Eye (tissue), 1 donor: ENCODE data around the gene HINFP.
"Not testable (repeated sequence)": the region's sequence is repeated elsewhere in the genome, so short reads cannot be mapped to it uniquely, and the experiment has no call there.

Source experiments
- DNase-seq: peaks from one replicate; pipeline ENCODE4 v3.0.0-alpha.2; 2015

HINFP gene

DNA sequence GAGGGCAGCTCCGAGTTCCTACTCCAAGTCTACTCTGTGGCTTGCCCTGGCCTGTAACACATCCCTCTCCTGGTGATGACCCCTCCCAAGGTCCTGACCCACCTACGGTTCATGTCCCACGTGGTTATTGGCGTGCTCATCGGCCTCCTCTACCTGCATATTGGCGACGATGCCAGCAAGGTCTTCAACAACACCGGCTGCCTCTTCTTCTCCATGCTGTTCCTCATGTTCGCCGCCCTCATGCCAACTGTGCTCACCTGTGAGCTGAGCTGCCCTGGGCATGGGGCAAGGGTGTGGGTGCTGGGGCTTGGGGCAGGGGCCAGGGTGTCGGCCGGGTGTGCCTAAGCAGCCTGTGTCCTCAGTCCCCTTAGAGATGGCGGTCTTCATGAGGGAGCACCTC, 37.1 kb downstream of the HINFP start:
- DNase-seq = no peak

DNA sequence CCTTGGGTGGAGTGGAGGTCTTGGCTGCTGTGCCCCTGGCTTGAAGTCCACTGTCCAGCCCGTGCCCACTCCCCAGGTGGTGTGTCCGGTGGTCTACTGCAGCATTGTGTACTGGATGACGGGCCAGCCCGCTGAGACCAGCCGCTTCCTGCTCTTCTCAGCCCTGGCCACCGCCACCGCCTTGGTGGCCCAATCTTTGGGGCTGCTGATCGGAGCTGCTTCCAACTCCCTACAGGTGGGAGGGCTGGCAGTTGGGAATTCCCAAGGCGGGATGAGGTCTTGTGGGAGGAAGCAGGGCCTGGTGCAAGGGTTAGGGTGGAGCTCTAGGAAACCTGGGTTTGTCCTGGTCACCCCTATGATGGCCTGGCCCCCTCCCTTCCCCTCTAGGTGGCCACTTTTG, 38.8 kb downstream of the HINFP start:
- DNase-seq = no peak

DNA sequence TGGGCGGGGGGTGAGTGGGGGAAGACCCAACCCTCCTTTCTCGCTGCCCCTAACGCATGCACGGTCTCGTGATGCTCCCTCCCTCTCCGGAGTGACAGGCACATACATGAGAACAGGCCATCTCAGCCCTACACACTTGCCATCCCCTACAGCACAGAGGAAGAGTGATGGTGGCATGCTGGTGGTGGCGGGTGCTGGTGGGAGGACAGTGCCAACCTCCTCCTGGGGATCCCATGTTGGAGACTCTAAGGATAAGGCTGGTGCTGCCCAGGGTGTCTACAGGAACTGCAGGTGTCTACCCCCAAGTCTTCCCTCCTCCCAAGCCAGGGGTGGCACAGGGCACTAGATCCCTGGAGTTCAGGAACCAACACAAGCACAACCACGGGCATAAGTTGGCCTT, 40.5 kb downstream of the HINFP start:
- no peak for DNase-seq

DNA sequence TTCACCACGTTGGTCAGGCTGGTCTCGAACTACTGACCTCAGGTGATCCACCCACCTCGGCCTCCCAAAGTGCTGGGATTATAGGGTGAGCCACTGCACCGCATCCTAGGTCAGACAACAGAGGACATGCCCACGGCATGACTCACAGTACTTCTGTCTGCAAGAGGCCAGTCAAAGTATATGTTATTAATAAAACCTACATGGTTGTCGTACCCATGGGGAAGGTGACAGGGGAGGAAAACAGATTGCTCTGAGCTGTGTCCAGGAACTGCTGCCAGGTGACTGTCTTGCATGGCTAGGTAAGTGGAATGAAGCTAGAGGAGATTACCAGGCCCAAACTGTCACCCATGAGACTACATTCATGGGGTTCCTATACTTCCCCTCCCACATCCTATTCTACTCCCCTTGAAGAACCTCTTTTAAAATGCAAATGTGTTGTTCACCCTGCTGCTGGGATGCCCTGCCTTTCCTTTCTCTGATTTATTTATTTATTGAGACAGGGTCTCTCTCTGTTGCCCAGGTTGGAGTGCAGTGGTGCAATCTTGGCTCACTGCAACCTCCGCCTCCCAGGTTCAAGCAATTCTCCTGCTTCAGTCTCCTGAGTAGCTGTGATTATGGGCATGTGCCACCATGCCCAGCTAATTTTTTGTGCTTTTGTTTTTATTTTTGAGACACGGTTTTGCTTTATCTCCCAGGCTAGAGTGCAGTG, 45.1 kb downstream of the HINFP start:
- no peak for DNase-seq

DNA sequence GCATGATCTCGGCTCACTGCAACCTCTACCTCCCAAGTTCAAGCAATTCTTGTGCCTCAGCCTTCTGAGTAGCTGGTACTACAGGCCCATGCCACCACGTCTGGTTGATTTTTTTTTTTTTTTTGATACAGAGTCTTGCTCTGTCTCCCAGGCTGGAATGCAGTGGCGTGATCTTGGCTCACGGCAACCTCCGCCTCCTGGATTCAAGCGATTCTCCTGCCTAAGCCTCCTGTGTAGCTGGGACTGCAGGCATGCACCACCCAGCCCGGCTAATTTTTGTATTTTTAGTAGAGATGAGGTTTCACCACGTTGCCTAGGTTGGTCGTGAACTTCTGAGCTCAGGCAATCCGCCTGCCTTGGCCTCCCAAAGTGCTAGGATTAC, 45.7 kb downstream of the HINFP start:
- not testable (repeated sequence) for DNase-seq

DNA sequence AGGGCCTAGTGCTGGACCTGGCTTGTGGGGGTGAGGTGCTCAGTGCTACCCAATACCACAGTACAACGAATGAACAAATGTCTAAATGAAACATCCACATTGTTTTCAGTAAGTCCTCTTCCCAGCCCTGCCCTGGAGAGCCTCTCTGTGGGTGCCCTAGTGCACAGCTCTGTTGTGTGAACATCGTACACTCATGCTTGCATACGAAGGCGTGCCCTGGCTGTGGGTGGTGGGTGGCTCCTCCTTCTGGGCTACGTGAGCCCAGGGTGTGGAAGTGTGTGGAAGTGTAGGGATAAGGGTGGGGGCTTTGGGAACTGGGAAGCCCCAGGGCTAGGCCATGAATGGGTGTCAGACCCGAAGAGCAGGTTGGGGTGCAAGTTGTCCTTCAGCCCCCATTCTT, 46.6 kb downstream of the HINFP start:
- no peak for DNase-seq

DNA sequence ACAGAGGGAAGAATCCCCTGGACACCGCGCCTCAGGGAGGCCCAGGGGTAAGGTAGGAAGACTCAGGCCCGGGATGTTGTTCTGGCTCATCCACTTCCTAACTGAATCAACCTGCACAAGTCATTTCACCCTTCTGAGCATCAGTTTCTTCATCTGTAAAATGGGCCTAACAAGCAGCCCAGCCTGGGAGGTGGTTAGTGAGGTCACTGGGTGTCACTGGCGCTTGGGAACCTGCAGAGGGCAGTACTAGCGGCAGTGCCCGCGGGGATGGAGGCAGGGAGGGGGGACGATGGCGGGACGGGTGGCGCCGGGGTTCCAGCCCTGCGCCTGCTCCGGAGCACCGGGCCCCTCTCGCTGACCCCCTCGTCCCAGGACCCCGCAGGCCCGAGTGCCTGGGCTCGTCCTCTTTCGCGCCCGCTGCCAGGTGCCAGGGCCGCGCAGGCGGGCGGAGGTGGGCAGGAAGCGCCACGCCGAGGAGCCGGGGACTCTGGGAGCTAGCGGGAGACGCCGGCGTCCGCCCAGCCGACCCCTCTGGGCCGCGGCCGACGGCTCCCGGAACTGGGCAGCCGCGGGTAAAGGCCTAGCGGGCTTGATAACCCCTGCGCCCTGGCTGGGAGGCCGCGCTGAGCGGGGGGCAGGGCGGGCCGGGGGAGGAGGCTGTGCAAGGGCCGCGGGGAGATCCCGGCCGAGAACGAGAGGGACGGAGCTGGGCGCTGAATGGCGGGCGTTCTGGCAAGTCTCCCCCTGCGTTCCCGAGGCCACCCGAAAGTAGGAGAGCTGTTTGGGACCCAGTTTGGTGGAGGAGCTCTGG, 47.3 kb downstream of the HINFP start, which contains the start of gene NLRX1:
NLRX1 (plus strand) TSS at position 255 of the 811 bp plus-strand sequence. CDS start 2,679 bp downstream, outside the sequence.
- peak; percentile 95 for DNase-seq

DNA sequence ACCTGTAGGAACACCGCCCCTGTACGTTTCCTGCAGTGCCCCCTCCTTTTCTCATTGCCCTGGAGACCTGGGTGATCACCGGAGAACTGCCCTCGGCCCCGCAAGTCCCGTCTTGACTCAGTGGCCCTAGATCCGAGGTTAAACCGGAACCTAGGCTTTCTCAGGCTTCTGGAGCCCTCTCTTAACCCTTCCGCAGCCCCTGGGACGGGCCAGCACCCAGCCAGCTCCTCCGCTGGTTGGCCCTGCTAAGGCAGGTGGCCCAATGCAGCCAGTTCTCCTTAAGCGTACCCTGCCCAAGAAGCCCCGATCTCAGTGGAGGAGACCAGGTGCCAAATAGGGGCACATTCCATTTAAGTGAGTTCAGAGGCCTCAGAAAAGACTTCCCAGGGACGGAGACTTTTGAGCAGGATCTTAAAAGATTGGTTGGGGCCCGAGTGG, 47.9 kb downstream of the HINFP start:
- no peak for DNase-seq

DNA sequence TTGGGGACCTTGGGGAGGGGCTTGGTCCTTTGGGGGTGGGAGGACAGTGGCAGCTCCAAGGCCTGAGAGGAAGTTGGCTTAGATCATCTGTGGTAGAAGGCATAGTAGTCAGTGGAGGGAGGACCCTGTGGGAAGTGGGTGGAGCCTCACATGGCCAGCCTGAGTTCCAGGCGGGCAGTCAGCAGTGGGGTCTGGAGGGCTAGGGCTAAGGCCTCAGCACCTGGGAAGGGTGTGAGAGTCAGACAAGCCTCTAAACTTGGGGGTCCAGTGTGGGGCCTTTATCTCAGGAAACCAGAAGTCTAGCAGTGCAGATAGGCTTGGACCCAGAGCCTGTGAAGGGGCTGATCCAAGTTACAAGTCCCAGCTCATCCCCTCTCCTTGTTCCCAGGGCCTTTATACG, 51.1 kb downstream of the HINFP start:
- no peak for DNase-seq

DNA sequence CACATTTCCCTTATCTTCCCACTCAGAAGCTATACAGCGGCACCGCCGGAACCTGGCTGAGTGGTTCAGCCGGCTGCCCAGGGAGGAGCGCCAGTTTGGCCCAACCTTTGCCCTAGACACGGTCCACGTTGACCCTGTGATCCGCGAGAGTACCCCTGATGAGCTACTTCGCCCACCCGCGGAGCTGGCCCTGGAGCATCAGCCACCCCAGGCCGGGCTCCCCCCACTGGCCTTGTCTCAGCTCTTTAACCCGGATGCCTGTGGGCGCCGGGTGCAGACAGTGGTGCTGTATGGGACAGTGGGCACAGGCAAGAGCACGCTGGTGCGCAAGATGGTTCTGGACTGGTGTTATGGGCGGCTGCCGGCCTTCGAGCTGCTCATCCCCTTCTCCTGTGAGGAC, 52.1 kb downstream of the HINFP start:
- no peak for DNase-seq

DNA sequence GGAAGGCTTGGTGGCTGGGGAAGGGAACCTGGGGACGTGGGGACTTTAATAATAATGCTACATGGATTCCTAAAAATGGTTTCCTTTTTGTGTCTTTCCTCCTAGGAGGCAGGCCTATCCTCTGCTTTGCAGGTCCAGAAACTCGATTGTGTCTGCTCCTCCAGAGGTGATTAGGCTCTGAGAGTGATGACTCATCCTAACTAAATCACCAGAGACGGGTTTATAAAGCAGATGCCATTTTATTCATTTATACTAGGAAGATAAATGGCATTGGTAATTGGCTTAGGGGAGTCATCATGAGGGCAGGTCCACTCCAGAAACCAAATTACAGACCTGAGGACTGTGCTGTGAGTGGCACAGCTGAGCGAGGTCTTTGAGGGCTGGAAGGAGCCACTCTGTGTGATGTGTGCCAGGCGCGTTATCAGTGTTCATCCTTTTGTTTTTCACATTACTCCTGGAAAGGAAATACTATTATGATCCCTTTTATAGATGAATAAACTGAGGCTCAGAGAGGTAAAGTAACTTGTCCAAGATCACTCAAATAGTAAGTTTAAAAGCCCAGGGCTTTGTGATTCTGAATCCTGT, 54.2 kb downstream of the HINFP start:
- DNase-seq = no peak

DNA sequence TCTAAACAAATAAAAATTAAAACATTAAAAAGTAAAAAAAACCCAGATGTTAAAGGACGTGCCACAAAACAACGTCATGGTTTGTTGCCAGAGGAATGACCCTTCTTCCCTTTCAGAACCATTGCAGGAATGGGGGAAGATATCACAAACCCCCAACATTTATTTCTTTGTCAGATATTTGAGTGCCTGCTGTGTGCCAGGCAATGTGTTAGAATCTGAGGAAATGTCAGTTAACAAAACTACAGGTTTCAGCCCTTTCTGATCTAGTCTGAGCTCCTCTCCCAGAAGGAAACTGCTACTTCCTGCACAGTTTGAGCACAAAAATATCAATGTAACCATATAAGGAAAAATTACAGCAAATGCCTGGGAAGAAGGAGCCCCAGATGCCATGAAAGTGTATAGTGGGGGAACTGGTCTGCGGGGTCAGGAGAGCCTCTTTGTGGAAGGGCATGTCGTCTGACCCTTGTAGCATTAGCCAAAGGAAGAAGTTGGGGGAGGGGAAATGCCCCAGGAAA, 56.8 kb downstream of the HINFP start:
- no peak for DNase-seq

DNA sequence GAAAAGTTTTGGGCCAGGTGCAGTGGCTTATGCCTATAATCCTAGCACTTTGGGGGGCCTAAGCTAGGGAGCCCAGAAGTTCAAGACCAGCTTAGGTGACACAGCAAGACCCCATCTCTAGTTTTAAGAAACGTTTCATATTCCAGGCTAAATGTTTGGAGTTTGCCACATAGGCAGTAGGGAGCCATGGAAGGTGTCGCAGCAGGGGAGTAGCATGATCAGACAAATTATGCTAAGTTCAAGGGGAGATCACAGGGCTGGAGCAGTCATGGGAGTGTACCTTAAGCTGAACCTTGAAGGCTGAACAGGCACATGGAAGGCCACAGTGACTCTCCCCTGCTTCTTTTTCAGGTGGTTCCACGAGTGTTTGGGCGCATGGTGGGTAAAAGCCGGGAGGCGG, 58.0 kb downstream of the HINFP start:
- no peak for DNase-seq

DNA sequence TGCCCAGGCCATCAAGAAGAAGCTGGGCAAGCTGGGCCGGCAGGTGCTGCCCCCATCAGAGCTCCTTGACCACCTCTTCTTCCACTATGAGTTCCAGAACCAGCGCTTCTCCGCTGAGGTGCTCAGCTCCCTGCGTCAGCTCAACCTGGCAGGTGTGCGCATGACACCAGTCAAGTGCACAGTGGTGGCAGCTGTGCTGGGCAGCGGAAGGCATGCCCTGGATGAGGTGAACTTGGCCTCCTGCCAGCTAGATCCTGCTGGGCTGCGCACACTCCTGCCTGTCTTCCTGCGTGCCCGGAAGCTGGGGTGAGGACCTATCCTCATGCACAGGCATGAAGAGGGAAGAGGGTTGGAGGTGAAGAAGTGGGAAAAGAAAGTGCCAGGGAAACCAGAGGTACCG, 58.6 kb downstream of the HINFP start:
- DNase-seq = no peak

DNA sequence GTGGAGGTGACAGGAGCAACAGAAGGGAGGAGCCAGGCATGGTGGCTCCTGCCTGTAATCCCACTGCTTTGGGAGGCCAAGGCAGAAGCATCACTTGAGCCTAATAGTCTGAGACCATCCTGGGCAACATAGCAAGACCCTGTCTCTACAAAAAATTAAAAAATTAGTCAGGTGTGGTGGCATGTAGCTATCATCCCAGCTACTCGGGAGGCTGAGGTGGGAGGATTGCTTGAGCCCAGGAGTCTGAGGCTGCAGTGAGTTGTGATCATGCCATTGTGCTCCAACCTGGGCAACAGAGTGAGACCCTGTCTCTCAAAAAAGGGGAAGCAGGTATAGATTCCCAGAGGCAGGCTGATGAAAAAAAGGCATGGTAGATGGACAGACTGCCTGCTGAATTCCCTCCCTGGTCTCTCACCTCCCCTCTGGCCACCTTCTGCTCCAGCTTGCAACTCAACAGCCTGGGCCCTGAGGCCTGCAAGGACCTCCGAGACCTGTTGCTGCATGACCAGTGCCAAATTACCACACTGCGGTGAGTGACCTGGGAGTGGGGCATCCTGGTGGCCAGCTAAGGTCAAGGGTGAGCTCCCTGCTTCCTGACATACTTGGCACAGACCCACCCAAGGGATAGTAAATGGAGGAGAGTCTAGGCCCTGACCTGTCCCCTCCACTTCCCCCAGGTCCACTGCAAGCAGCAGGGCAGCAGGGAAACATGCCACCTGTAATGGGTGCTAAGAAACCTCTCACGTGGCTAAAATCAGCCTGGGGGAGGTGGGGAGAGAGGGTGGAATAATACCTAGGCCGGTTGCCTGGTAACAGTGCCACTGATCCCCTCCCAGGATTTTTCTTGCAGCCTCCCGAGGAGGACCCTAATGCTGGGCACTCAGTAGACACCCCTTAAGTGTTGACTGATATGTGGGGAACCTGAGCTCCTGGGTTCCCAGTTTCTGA, 59.6 kb downstream of the HINFP start:
- no peak for DNase-seq

DNA sequence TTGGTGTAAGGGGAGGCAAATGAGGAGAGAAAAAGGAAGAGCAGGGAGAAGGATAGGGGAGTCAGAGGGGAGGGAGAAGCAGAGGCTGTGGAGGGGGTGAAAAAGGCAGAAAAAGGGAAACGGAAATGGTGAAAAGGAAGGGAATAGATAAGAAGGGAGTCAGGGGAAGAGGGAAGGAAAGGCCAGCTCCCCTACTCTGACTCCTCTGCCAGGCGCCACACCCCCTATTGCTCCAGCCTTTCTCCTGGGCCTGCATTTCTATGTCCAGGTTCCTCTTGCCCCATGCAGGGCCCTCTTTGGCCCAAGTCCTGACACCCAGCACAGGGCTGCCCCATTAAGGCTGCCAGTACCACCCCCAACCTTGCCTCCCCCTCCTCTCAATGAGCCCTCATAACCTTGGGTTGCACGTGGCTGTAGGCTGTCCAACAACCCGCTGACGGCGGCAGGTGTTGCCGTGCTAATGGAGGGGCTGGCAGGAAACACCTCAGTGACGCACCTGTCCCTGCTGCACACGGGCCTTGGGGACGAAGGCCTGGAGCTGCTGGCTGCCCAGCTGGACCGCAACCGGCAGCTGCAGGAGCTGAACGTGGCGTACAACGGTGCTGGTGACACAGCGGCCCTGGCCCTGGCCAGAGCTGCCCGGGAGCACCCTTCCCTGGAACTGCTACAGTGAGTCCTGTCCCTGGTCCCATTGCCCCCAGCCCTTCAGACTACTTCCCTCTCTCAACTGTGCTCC, 60.5 kb downstream of the HINFP start:
- no peak for DNase-seq

DNA sequence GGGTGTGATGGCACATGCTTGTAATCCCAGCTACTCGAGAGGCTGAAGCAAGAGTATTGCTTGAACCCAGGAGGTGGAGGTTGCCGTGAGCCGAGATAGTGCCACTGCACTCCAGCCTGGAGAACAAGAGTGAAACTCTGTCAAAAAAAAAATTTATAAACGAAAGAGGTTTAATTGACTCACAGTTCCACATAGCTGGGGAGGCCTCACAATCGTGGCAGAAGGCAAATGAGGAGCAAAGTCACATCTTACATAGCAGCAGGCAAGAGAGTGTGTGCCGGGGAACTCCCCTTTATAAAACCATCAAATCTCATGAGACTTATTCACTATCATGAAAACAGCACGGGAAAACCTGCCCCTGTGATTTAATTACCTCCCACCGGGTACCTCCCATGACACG, 63.0 kb downstream of the HINFP start:
- not testable (repeated sequence) for DNase-seq
